Panc1 (cell line): ENCODE measurements around the gene TMEM184A. TPM values are rescaled to one million over a fixed set of nuclear protein-coding genes. Genes with fewer than 3 reads are reported as not detected.

ENCODE experiments used
- ATAC-seq: fragments of 200-7000 bp; cut with Tn5 transposase; 2 replicates; pipeline ENCODE4 v1.9.1; 2020; ENCODE audit warnings: mild to moderate bottlenecking, moderate library complexity
- BruUV-seq: library from RNA; stranded (reverse); fragments of 400-500 nt; replicated peaks from 2 replicates; lab custom pipeline; 2021; lab: Mats Ljungman, UMichigan
- CTCF ChIA-PET: fragments of 300-600 bp; sonication (Branson Sonifier 250); formaldehyde crosslinking; loops from one replicate; lab custom pipeline; 2022; ENCODE audit warnings: antibody characterized with exemption; lab: Charles Lee
- POLR2A ChIA-PET: fragments of 300-600 bp; sonication (Branson Sonifier 250); formaldehyde crosslinking; loops from one replicate; lab custom pipeline; 2022; ENCODE audit warnings: antibody characterized with exemption; lab: Charles Lee
- DNase-seq: peaks from one replicate; pipeline ENCODE4 v3.0.0-alpha.2; 2010; ENCODE audit warnings: low read depth, low spot score
- H3K27ac ChIP-seq: 2 replicates; pipeline ENCODE4 v1.5.1; 2011; ENCODE audit warnings: mild to moderate bottlenecking, low read length, inconsistent platforms
- H3K27me3 ChIP-seq: fragments of 200-500 bp; sonication (Bioruptor generic); 2 replicates; pipeline ENCODE4 v1.6.0; 2014; ENCODE audit warnings: low read length, inconsistent platforms; ENCODE audit not compliant: control insufficient read depth, insufficient read depth
- H3K36me3 ChIP-seq: fragments of 200-500 bp; sonication (Bioruptor generic); 2 replicates; pipeline ENCODE4 v1.5.1; 2014; ENCODE audit warnings: inconsistent platforms, mild to moderate bottlenecking, low read length, moderate library complexity; ENCODE audit not compliant: control insufficient read depth, insufficient read depth
- H3K4me1 ChIP-seq: 2 replicates; pipeline ENCODE4 v1.5.1; 2011; ENCODE audit warnings: inconsistent platforms, mild to moderate bottlenecking, low read length, moderate library complexity; ENCODE audit not compliant: control insufficient read depth, insufficient read depth
- H3K4me3 ChIP-seq, 2 experiments: 2 replicates each; pipeline ENCODE4 v1.5.1; 2011 to 2012; ENCODE audit warnings: low read depth in 2 of 2, low read length in 2 of 2, mild to moderate bottlenecking in 2 of 2, inconsistent platforms in 1 of 2, moderate library complexity in 1 of 2
- H3K9me3 ChIP-seq: fragments of 200-500 bp; sonication (Bioruptor generic); 2 replicates; pipeline ENCODE4 v1.5.1; 2014; ENCODE audit warnings: low read depth, mild to moderate bottlenecking, inconsistent platforms, low read length, moderate library complexity; ENCODE audit not compliant: control insufficient read depth, insufficient read depth
- POLR2AphosphoS5 ChIP-seq: IDR thresholded peaks from 2 replicates; pipeline ENCODE4 v1.6.1; 2012; ENCODE audit warnings: mild to moderate bottlenecking, low read depth, low read length, moderate library complexity
- SIN3A ChIP-seq: IDR thresholded peaks from 2 replicates; pipeline ENCODE4 v1.6.1; 2012; ENCODE audit warnings: low read depth, mild to moderate bottlenecking, low read length, moderate library complexity, borderline replicate concordance; ENCODE audit not compliant: insufficient read depth
- TCF7L2 ChIP-seq: IDR thresholded peaks from 2 replicates; pipeline ENCODE4 v1.6.1; 2011; ENCODE audit warnings: mild to moderate bottlenecking, low read depth, low read length, inconsistent platforms
- in situ Hi-C: cut with HindIII; loops from 2 replicates; pipeline ENCODE4 v1.10.0; 2016; ENCODE audit warnings: low sequenced_read_pairs, low pct_unique_long_range_greater_than_20kb
- intact Hi-C: fragments of 100-400 bp; cut with micrococcal nuclease; formaldehyde crosslinking; loops from one replicate; pipeline ENCODE4 v1.10.0; 2022; ENCODE audit not compliant: unreplicated experiment
- total RNA-seq: library from RNA; stranded (reverse); gene quantifications from one replicate; pipeline ENCODE4 v1.2.1, GENCODE V29; 2021; ENCODE audit not compliant: unreplicated experiment
- TF ChIP-seq, protein P1 (sequence below): fragments of 450-650 bp; IDR thresholded peaks from 2 replicates; pipeline ENCODE4 v1.5.1; 2017; ENCODE audit warnings: mild to moderate bottlenecking
- TF ChIP-seq, protein P2 (sequence below), 2 experiments: IDR thresholded peaks; 2 replicates each; pipeline ENCODE4 v1.6.1; 2011 to 2012; ENCODE audit warnings: low read depth in 2 of 2, control low read depth in 1 of 2, low read length in 1 of 2, mild to moderate bottlenecking in 1 of 2, moderate library complexity in 1 of 2; ENCODE audit not compliant: insufficient read depth in 1 of 2

TMEM184A gene
- total RNA-seq, 1 experiment from 2014 or later: 9.2 TPM

DNA sequence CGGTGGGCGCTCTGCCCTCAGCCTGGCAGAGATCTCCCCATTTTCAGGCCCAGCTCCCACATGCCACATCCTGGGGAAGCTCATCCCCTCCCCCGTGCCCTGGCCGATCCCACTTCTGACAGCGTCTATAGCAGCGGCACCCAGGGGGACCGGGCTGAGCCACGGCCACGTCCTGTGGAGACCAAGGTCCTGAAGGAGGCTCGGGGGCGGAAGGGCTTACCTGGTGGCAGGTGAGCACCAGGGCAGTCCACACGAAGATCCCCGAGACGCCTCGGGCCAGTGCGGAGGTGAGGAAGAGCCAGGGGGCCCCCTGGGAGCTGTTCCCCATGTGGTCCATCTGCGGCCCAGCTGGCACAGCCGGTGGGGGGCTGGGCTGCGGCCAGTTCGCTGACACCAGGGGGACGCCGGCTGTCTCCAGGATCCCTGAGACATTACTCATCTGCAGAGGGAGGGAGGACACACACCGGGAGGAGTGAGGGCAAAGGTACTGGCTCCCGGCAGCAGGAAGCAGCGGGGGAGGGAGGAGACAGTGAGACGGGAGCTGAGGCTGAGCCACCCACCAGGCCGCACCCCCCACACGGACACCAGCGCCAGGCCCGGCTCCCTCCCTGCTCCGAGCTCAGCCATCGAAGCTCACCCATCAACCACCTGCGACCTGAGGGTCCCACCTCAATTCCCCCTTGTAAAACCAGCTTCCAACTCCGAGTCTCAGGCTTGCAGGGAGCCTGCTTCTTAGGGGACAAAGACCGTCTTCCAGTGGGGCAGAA is 776 bp downstream of the TMEM184A start:
- Histone ChIP-seq H3K36me3 (no peaks in the 10 kb centered on the region), H3K4me3 (peak overlapping the region; percentile 28 to 45), H3K4me1 (peaks cover 38% of the 10 kb centered on the region), H3K27ac (peak overlapping the region; percentile 83), H3K27me3 (no peaks in the 10 kb centered on the region), H3K9me3 (no peaks in the 10 kb centered on the region)
- TF ChIP-seq TCF7L2 (no peak), POLR2AphosphoS5 (no peak; the same call in 1 of the 2 replicates), SIN3A (no peak)
- TF ChIP-seq, protein P1, sequence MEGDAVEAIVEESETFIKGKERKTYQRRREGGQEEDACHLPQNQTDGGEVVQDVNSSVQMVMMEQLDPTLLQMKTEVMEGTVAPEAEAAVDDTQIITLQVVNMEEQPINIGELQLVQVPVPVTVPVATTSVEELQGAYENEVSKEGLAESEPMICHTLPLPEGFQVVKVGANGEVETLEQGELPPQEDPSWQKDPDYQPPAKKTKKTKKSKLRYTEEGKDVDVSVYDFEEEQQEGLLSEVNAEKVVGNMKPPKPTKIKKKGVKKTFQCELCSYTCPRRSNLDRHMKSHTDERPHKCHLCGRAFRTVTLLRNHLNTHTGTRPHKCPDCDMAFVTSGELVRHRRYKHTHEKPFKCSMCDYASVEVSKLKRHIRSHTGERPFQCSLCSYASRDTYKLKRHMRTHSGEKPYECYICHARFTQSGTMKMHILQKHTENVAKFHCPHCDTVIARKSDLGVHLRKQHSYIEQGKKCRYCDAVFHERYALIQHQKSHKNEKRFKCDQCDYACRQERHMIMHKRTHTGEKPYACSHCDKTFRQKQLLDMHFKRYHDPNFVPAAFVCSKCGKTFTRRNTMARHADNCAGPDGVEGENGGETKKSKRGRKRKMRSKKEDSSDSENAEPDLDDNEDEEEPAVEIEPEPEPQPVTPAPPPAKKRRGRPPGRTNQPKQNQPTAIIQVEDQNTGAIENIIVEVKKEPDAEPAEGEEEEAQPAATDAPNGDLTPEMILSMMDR: no peak
- TF ChIP-seq, protein P2, sequence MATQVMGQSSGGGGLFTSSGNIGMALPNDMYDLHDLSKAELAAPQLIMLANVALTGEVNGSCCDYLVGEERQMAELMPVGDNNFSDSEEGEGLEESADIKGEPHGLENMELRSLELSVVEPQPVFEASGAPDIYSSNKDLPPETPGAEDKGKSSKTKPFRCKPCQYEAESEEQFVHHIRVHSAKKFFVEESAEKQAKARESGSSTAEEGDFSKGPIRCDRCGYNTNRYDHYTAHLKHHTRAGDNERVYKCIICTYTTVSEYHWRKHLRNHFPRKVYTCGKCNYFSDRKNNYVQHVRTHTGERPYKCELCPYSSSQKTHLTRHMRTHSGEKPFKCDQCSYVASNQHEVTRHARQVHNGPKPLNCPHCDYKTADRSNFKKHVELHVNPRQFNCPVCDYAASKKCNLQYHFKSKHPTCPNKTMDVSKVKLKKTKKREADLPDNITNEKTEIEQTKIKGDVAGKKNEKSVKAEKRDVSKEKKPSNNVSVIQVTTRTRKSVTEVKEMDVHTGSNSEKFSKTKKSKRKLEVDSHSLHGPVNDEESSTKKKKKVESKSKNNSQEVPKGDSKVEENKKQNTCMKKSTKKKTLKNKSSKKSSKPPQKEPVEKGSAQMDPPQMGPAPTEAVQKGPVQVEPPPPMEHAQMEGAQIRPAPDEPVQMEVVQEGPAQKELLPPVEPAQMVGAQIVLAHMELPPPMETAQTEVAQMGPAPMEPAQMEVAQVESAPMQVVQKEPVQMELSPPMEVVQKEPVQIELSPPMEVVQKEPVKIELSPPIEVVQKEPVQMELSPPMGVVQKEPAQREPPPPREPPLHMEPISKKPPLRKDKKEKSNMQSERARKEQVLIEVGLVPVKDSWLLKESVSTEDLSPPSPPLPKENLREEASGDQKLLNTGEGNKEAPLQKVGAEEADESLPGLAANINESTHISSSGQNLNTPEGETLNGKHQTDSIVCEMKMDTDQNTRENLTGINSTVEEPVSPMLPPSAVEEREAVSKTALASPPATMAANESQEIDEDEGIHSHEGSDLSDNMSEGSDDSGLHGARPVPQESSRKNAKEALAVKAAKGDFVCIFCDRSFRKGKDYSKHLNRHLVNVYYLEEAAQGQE (IDR thresholded peaks at IDR 0.05; ENCODE audit: insufficient read depth in 1 of 2, low read depth in 2 of 2, low read length in 1 of 2): no peak
- ATAC-seq: peak; percentile 75
- no peak for DNase-seq
- POLR2A ChIA-PET: interaction anchor here (0.6 to 1.1 kb wide), 2 partner anchors 13 to 15 kb away, joined by 3 to 4 read pairs; no protein-coding TSS in a partner anchor
- BruUV-seq: no TSS peak
- intact Hi-C loops (no loop called here), in situ Hi-C loops (no loop called here)
- CTCF ChIA-PET: interaction anchor here (0.6 to 1.4 kb wide), 3 partner anchors 50 to 793 kb away, joined by 3 to 4 read pairs (median 3); no protein-coding TSS in a partner anchor

DNA sequence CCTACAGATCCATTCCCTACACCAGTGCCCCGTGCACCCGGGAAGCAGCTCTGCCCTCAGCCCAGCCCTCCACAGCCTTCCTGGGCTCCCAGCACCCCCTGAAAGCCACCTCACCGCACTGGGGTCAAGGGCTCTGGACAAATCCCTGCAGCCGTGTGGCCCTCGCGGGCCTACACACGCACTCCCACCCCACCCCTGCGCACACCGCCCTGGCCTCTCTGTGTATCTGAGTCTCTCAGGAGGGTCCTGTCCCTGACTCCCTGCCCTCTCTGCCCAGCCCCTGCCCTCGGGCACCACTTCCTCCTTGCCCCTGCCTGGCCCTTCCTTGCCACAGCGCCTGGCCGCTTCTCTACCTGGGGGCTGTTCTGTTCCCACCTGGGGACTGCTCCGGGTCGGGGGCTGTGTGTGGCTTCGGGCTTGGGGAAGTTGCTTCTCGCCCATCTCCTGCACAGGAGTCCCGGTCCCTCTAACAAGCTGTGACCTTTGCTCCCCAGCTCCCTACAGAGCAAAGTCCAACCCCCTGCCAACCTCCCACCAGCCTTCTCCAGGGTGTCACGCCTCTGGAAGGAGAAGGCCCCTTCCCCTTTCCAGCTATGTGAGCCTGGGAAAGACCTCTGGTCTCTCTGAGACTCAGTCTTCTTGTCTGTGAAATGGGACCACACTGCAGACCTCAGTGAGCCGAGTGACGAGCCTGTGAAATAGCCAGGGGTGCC is 1.5 kb downstream of the TMEM184A start:
- in situ Hi-C loops (no loop called here), intact Hi-C loops (no loop called here)
- no peaks in the 10 kb centered on the region for H3K27me3 ChIP-seq
- no peaks in the 10 kb centered on the region for H3K9me3 ChIP-seq
- H3K4me1 ChIP-seq: peaks cover 38% of the 10 kb centered on the region
- ChIA-PET CTCF (interaction anchor here (1.4 kb wide), 1 partner anchor 122 kb away, joined by 3 read pairs; no protein-coding TSS in a partner anchor), POLR2A (interaction anchor here (0.6 kb wide), 1 partner anchor 13 kb away, joined by 5 read pairs; no protein-coding TSS in a partner anchor)
- BruUV-seq: no TSS peak
- peak overlapping the region; percentile 28 to 45; a peak in 3 of 4 replicates for H3K4me3 ChIP-seq
- no peak for DNase-seq
- TF ChIP-seq, protein P2 (IDR thresholded peaks at IDR 0.05; ENCODE audit: insufficient read depth in 1 of 2, low read depth in 2 of 2, low read length in 1 of 2): no peak
- no peak for TF ChIP-seq POLR2AphosphoS5
- no peak for TF ChIP-seq SIN3A
- TF ChIP-seq TCF7L2: no peak
- TF ChIP-seq, protein P1: no peak
- ATAC-seq: 0 out of 2 replicates have a peak, but pooled peaks have one; percentile 1
- H3K27ac ChIP-seq: peak overlapping the region; percentile 83
- no peaks in the 10 kb centered on the region for H3K36me3 ChIP-seq
